HEK293T (cell line): Measurements from ENCODE around the gene RNF19B.

Experiments used
- CTCF ChIA-PET: fragments of 350-600 bp; formaldehyde crosslinking; extraction: SDS; loops from one replicate; lab custom pipeline; 2021; ENCODE audit warnings: antibody characterized with exemption, inconsistent platforms; lab: Yijun Ruan, JAX
- POLR2A ChIA-PET: fragments of 350-600 bp; formaldehyde crosslinking; extraction: SDS; loops from one replicate; lab custom pipeline; 2020; ENCODE audit warnings: antibody characterized with exemption, inconsistent platforms; lab: Yijun Ruan, JAX
- DNase-seq: peaks from one replicate; pipeline ENCODE4 v3.0.0; 2012; ENCODE audit warnings: mixed read lengths; ENCODE audit errors: extremely low spot score
- ARNT ChIP-seq: fragments of 450-650 bp; IDR thresholded peaks from 2 replicates; pipeline ENCODE4 v1.6.1; 2017; ENCODE audit warnings: mild to moderate bottlenecking
- BHLHE40 ChIP-seq: fragments of 450-650 bp; IDR thresholded peaks from 2 replicates; pipeline ENCODE4 v1.6.1; 2016; ENCODE audit warnings: mild to moderate bottlenecking, moderate library complexity, borderline replicate concordance
- CTBP1 ChIP-seq: fragments of 450-650 bp; IDR thresholded peaks from 2 replicates; pipeline ENCODE4 v1.6.1; 2016; ENCODE audit warnings: borderline replicate concordance
- ELF4 ChIP-seq: fragments of 450-650 bp; IDR thresholded peaks from 2 replicates; pipeline ENCODE4 v1.6.1; 2017; ENCODE audit warnings: antibody characterized with exemption
- FOXA1 ChIP-seq: fragments of 450-650 bp; IDR thresholded peaks from 2 replicates; pipeline ENCODE4 v1.6.1; 2016; ENCODE audit warnings: mild to moderate bottlenecking
- FOXK2 ChIP-seq: fragments of 450-650 bp; IDR thresholded peaks from 2 replicates; pipeline ENCODE4 v1.6.1; 2016; ENCODE audit warnings: mild to moderate bottlenecking
- FOXM1 ChIP-seq: fragments of 450-650 bp; IDR thresholded peaks from 2 replicates; pipeline ENCODE4 v1.6.1; 2017; ENCODE audit warnings: mild to moderate bottlenecking, borderline replicate concordance
- HDGF ChIP-seq: fragments of 450-650 bp; IDR thresholded peaks from 2 replicates; pipeline ENCODE4 v1.6.1; 2017; ENCODE audit warnings: antibody characterized with exemption, borderline replicate concordance
- L3MBTL2 ChIP-seq: fragments of 450-650 bp; conservative IDR thresholded peaks from 2 replicates; pipeline ENCODE4 v1.6.1; 2016; ENCODE audit warnings: mild to moderate bottlenecking
- LEF1 ChIP-seq: fragments of 450-650 bp; IDR thresholded peaks from 2 replicates; pipeline ENCODE4 v1.6.1; 2017; ENCODE audit warnings: mild to moderate bottlenecking, borderline replicate concordance
- NFRKB ChIP-seq: fragments of 450-650 bp; IDR thresholded peaks from 2 replicates; pipeline ENCODE4 v1.6.1; 2016; ENCODE audit warnings: mild to moderate bottlenecking, moderate library complexity
- SP1 ChIP-seq: fragments of 450-650 bp; IDR thresholded peaks from 2 replicates; pipeline ENCODE4 v1.6.1; 2017
- SUZ12 ChIP-seq: fragments of 450-650 bp; IDR thresholded peaks from 2 replicates; pipeline ENCODE4 v1.6.1; 2016; ENCODE audit warnings: mild to moderate bottlenecking
- TARDBP ChIP-seq: fragments of 450-650 bp; IDR thresholded peaks from 2 replicates; pipeline ENCODE4 v1.6.1; 2016
- ZNF384 ChIP-seq: fragments of 450-650 bp; IDR thresholded peaks from 2 replicates; pipeline ENCODE4 v1.6.1; 2016
- TF ChIP-seq, protein P1 (sequence below): fragments of 450-650 bp; IDR thresholded peaks from 2 replicates; pipeline ENCODE4 v1.6.1; 2016

Gene RNF19B

DNA sequence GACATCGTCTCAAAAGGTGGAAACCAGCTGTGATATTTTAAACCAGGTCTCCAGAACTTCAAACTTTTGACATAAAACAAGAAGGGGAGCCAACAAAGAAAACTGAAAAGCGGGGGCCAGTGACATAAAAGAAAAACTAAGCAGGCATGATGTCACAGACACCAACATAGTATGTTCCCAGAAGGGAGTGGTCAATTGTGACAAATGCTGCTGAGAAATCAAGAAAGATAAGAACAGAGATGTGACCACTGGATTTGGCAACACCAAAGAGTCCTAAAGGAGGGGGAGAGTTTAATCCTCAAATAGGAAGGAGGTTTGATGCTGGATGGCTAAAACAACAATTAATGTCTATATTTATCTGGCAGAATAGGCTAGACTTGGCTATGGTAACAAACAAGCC lies 2.3 kb upstream of the RNF19B start:
- ChIA-PET POLR2A (interaction anchor here (1.3 kb wide), 1 partner anchor 11 kb away, joined by 3 read pairs; no protein-coding TSS in a partner anchor), CTCF (no interaction called here)
- DNase-seq, result no peak
- TF ChIP-seq CTBP1 (no peak), TARDBP (no peak), ZNF384 (no peak), ELF4 (no peak)
- TF ChIP-seq, protein P1, sequence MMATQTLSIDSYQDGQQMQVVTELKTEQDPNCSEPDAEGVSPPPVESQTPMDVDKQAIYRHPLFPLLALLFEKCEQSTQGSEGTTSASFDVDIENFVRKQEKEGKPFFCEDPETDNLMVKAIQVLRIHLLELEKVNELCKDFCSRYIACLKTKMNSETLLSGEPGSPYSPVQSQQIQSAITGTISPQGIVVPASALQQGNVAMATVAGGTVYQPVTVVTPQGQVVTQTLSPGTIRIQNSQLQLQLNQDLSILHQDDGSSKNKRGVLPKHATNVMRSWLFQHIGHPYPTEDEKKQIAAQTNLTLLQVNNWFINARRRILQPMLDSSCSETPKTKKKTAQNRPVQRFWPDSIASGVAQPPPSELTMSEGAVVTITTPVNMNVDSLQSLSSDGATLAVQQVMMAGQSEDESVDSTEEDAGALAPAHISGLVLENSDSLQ, result no peak

DNA sequence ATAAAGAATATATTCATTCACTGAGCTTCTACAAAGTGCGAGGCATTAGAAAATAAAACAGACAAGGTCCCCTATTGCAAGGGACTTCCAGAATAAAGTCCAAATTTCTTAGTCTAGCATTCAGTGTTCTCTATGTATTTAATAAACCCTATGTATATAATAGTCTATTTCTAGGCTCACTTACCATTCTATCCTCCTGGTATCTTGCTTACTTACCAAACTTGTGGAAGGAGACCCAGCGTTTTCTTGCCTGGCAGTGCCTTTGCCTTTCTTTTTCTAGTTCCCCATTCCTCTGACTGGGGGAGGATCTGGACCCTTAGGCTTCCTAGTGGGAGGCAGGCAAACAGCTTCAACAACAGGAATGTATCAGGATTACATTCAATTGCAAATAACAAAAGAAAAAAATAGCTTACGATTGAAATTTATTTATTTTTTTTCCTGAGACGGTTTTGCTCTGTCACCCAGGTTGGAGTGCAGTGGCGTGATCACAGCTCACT lies 690 bp upstream of the RNF19B start:
- ChIA-PET POLR2A (interaction anchor here (0.7 to 2.7 kb wide), 16 partner anchors 9 to 117 kb away, joined by 3 to 17 read pairs (median 4); partner anchors contain the start of gene AZIN2), CTCF (interaction anchor here (1.0 kb wide), 1 partner anchor 32 kb away, joined by 4 read pairs; no protein-coding TSS in a partner anchor)

DNA sequence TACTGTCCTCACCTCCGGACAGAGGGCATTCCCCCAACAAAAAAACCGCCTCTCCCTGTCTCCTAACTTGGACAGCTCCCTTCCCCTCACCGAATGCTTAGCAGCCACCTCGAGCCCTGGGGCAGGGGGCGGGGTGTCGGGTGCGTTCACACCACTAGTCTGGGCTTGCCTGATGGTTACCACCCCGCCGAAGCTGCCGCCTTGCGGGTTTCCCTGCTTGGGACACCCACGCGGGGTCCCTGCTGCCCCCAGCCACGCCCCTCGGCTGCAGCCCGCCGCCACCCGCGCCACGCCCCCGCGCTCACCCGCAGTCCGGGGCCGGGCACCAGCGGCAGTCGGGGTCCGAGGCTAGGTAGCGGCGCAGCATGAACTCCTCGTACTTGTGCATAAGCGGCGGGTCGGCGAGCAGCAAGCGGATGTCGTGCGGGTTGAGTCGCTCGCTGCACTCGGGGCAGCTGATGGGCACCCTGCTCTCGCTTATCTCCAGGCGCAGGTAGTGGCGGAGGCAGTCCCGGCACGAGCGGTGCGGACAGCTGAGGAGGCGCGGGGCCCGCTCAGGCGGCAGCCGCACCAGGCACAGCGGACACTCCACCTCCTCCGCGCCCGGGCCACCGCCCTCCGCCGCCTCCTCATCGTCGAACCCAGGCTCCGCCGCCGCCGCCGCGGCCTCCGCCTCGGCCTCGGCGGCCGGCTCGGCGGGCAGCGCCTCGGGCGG lies 706 bp downstream of the RNF19B start:
- DNase-seq, result peak; percentile 81
- 0 out of 2 replicates have a peak, but pooled peaks have one; percentile 25 for TF ChIP-seq HDGF
- TF ChIP-seq ZNF384, result peak; percentile 51
- TF ChIP-seq L3MBTL2, result peak; percentile 50; the same call in 1 of the 2 replicates
- no peak for TF ChIP-seq CTBP1
- no peak for TF ChIP-seq ARNT
- CTCF ChIA-PET, result interaction anchor here (0.6 to 1.1 kb wide), 2 partner anchors 30 to 293 kb away, joined by 3 to 5 read pairs; no protein-coding TSS in a partner anchor
- POLR2A ChIA-PET, result interaction anchor here (0.9 to 2.7 kb wide), 15 partner anchors 8 to 118 kb away, joined by 3 to 17 read pairs (median 4); no protein-coding TSS in a partner anchor

More for the DNA sequence above, 690 bp upstream of the RNF19B start:
- no peak for DNase-seq
- TF ChIP-seq CTBP1 (no peak), TARDBP (no peak), ZNF384 (no peak), FOXA1 (no peak), SUZ12 (no peak), FOXM1 (no peak), NFRKB (no peak), SP1 (no peak), L3MBTL2 (no peak)
- TF ChIP-seq, protein P1, result no peak

DNA sequence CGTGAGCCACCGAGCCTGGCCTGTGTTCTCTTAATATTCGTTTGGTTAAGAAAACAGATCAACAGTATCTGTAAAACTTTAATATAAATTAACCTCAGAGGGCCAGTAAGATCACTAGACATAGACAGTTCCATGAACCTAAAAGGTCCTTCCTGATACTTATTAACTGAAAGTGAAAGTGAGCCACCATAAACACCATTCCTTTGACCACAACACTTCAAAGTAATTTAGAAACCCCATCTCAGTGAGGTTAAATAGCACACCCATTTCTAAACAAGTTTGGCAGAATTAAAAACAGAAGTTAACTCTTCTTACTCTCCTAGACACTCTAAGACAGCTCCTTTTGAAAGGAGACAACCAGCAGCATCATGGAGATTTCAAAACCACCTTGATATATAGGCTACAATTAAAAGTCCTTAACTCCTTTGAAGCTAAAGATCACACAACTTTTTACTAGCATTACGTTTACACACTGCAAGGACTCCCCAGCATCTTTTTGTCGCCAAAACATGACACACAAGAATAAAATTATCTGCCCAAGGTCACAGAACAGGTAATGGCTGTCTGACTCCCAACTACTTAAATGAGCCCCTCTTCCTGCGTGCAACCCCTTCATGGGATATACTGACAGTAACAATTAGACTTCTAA lies 2.2 kb downstream of the RNF19B start:
- TF ChIP-seq BHLHE40, result no peak
- no peak for TF ChIP-seq ZNF384
- ChIA-PET POLR2A (interaction anchor here (0.6 to 2.7 kb wide), 2 partner anchors 10 to 114 kb away, joined by 3 to 17 read pairs; no protein-coding TSS in a partner anchor), CTCF (no interaction called here)
- DNase-seq, result no peak

DNA sequence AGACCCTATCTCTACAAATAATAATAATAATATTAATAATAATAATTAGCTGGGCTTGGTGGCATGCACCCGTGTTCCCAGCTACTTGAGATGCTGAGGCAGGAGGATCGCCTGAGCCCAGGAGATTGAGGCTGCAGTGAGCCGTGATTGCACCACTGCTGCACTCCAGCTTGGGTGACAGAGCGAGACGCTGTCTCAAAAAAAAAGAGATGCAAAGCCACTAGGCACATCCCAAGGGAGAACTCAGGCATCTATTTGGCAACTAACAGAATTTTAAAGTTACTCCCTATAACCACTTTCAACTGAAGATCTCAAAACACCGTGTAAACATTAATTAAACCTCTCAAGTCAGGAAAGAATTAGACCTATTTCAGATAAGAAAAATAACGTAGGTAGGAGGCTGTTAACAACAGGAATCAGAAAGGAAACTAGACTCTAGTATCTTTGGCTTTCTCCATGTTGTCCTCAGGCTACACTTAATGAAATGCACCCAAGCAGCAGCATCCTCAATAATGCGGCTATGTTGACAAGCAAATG lies 3.7 kb downstream of the RNF19B start:
- POLR2A ChIA-PET, result no interaction called here
- no peak for DNase-seq
- TF ChIP-seq FOXM1, result no peak
- no peak for TF ChIP-seq HDGF
- TF ChIP-seq, protein P1, result no peak
- no peak for TF ChIP-seq ELF4
- TF ChIP-seq BHLHE40, result no peak
- no peak for TF ChIP-seq SP1
- no peak for TF ChIP-seq ARNT
- TF ChIP-seq CTBP1, result no peak
- no peak for TF ChIP-seq ZNF384
- no peak for TF ChIP-seq FOXA1
- no peak for TF ChIP-seq FOXK2
- no peak for TF ChIP-seq LEF1
- no peak for TF ChIP-seq L3MBTL2
- no peak for TF ChIP-seq TARDBP
- CTCF ChIA-PET, result no interaction called here

DNA sequence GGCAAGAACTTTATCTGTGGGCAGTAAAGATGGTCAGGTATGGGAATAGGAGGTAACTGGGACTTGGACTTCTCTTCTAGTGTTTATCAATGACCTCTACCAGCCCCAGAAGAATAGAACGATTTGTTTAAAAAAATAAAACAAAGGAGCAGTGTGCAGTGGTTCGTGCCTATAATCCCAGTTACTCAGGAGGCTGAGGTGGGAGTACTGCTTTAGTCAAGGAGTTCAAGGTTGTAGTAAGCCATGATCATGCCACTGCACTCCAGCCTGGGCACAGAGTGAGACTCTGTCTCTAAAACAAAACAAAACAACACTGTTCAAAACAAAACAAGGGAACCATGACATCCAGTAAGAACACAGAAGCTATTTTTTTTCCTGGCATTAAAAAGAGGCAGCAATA lies 4.3 kb downstream of the RNF19B start:
- TF ChIP-seq, protein P1, result no peak
- no peak for TF ChIP-seq BHLHE40
- TF ChIP-seq L3MBTL2, result no peak
- no peak for TF ChIP-seq SP1
- no peak for TF ChIP-seq LEF1
- TF ChIP-seq FOXA1, result no peak
- TF ChIP-seq FOXM1, result no peak
- TF ChIP-seq SUZ12, result no peak
- no peak for TF ChIP-seq CTBP1
- TF ChIP-seq ARNT, result no peak
- TF ChIP-seq ELF4, result no peak
- TF ChIP-seq ZNF384, result no peak
- TF ChIP-seq TARDBP, result no peak
- no peak for TF ChIP-seq NFRKB
- no peak for TF ChIP-seq FOXK2
- TF ChIP-seq HDGF, result no peak
- DNase-seq, result no peak
- ChIA-PET POLR2A (no interaction called here), CTCF (no interaction called here)
